Measurements from ENCODE around the gene STXBP5. TPM values are rescaled to one million over a fixed set of nuclear protein-coding genes. Genes with fewer than 3 reads are reported as not detected.

Gene STXBP5
- total RNA-seq, 1 experiment from 2014 or later, result 11.6 TPM

- Mint-ChIP-seq H3K27ac (peak overlapping the region; percentile 38 to 88 (median 57); a peak in 5 of 7 replicates), H3K36me3 (ENCODE audit: insufficient read depth in 1 of 3, low read depth in 3 of 3) (no peaks in the 10 kb centered on the region), H3K9me3 (no peaks in the 10 kb centered on the region), H3K4me1 (peaks cover 16 to 20% of the 10 kb centered on the region in 2 experiments), H3K4me3 (peak overlapping the region; percentile 76 to 95), H3K27me3 (ENCODE audit: low read depth) (no peaks in the 10 kb centered on the region)
- Histone ChIP-seq H3K79me1 (ENCODE audit: insufficient read depth, low read depth, low read length, poor library complexity, severe bottlenecking) (no peaks in the 10 kb centered on the region), H4K20me1 (ENCODE audit: control insufficient read depth, insufficient read depth, insufficient read length) (no peaks in the 10 kb centered on the region), H3K27ac (ENCODE audit: insufficient read length, low read depth, low read length) (no peak overlapping the region), H3K9me3 (ENCODE audit: control insufficient read depth, low read depth, low read length) (no peaks in the 10 kb centered on the region), H3K4ac (ENCODE audit: low read depth, low read length) (no peak overlapping the region), H4K5ac (ENCODE audit: insufficient read length, low read depth, low read length) (no peak overlapping the region), H2AK5ac (ENCODE audit: insufficient read length, low read length) (no peak overlapping the region), H3K4me2 (ENCODE audit: insufficient read depth, insufficient read length, low read length) (peak overlapping the region; percentile 92), H3K56ac (ENCODE audit: insufficient read length, low read depth, low read length) (no peak overlapping the region), H3K27me3 (ENCODE audit: insufficient read depth, low read length) (no peaks in the 10 kb centered on the region), H4K8ac (replicated peaks; ENCODE audit: insufficient read length, low read depth, low read length) (no peak overlapping the region), H3K4me1 (ENCODE audit: insufficient read depth, low read length) (no peaks in the 10 kb centered on the region; the same call in 1 of the 2 replicates), H2AFZ (ENCODE audit: low read length) (peak overlapping the region; percentile 79), H3K23ac (ENCODE audit: insufficient read length, low read depth, low read length) (no peak overlapping the region), H2BK15ac (ENCODE audit: low read depth, low read length) (no peak overlapping the region), H4K91ac (ENCODE audit: insufficient read length, low read depth, low read length) (no peak overlapping the region), H3T11ph (ENCODE audit: low read length) (no peak overlapping the region), H2BK12ac (ENCODE audit: insufficient read length, low read depth, low read length) (no peak overlapping the region), H3K9ac (ENCODE audit: extremely low read depth, insufficient read length, low read length) (peak overlapping the region; percentile 9), H3K79me2 (ENCODE audit: insufficient read depth, low read length) (peaks cover 1% of the 10 kb centered on the region; the same call in 1 of the 2 replicates), H2BK120ac (ENCODE audit: low read depth, low read length, poor library complexity, severe bottlenecking) (no peak overlapping the region), H3K14ac (ENCODE audit: insufficient read depth, low read length) (no peak overlapping the region), H3K18ac (ENCODE audit: insufficient read length, low read depth, low read length) (no peak overlapping the region), H2BK5ac (ENCODE audit: insufficient read length, low read length) (no peak overlapping the region), H2BK20ac (ENCODE audit: low read depth, low read length, poor library complexity, severe bottlenecking) (no peak overlapping the region), H3K23me2 (ENCODE audit: insufficient read length, low read depth, low read length, poor library complexity, severe bottlenecking) (peaks cover 18% of the 10 kb centered on the region)
- DNase-seq, result peak; percentile 85
- no peak for TF ChIP-seq CTCF (conservative IDR thresholded peaks at IDR 0.05)
- no CpG with 5 or more reads among the region's 40 CpGs for WGBS (ENCODE audit: extremely low coverage, insufficient read length, low lambda C conversion rate)
Observed at GRCh38 chr6:147202516-147203310, 1.5 kb upstream of the STXBP5 start.

Measured in H9 (cell line).